ENCODE data around the gene TEAD1. TPM values are rescaled to one million over a fixed set of nuclear protein-coding genes. Genes with fewer than 3 reads are reported as not detected.

The TEAD1 gene
- total RNA-seq, 6 donors from 2014 or later = 53.5 to 141 (median 80.2) TPM

GRCh38 chr11:12864316-12865156 lies 190.3 kb downstream of the TEAD1 start:
- no peak overlapping the region for H3K4me3 ChIP-seq
- H3K9me3 ChIP-seq = no peaks in the 10 kb centered on the region
- no peak overlapping the region for H3K27ac ChIP-seq
- TF ChIP-seq POLR2A (IDR thresholded peaks at IDR 0.05) (no peak), EP300 (IDR thresholded peaks at IDR 0.05) (peak in 1 of 4 donors; percentile 54), POLR2AphosphoS5 (IDR thresholded peaks at IDR 0.05) (peak in 1 of 2 donors; percentile 30)
- H3K27me3 ChIP-seq = no peaks in the 10 kb centered on the region
- DNase-seq (no peak), ATAC-seq (ENCODE audit: low FRiP score in 2 of 2) (peak; percentile 30 to 49)
- no peaks in the 10 kb centered on the region for H3K36me3 ChIP-seq
- 39 to 42% methylated on average over 13 of the region's 13 CpGs for WGBS, 2 donors
- H3K4me1 ChIP-seq = peaks cover 0 to 6% (median 3%) of the 10 kb centered on the region in 4 donors

- no peak for DNase-seq
These were observed 191.8 kb downstream of the TEAD1 start for GRCh38 chr11:12865863-12866595.

GRCh38 chr11:12867531-12867930 lies 193.3 kb downstream of the TEAD1 start:
- DNase-seq (no peak), ATAC-seq (ENCODE audit: low FRiP score in 2 of 2) (no peak)
- Histone ChIP-seq H3K9me3 (no peaks in the 10 kb centered on the region), H3K4me3 (no peak overlapping the region), H3K27me3 (no peaks in the 10 kb centered on the region), H3K36me3 (no peaks in the 10 kb centered on the region), H3K4me1 (peaks cover 0 to 6% (median 3%) of the 10 kb centered on the region in 4 donors), H3K27ac (no peak overlapping the region)
- TF ChIP-seq POLR2AphosphoS5 (IDR thresholded peaks at IDR 0.05) = no peak
- TF ChIP-seq CTCF (IDR thresholded peaks at IDR 0.05) = no peak
- TF ChIP-seq POLR2A (IDR thresholded peaks at IDR 0.05) = no peak
- no peak for TF ChIP-seq EP300 (IDR thresholded peaks at IDR 0.05)
- 85 to 92% methylated on average over 2 of the region's 2 CpGs for WGBS, 2 donors

More at GRCh38 chr11:12865863-12866595, 191.8 kb downstream of the TEAD1 start:
- Histone ChIP-seq H3K9me3 (no peaks in the 10 kb centered on the region), H3K27me3 (no peaks in the 10 kb centered on the region), H3K36me3 (no peaks in the 10 kb centered on the region), H3K4me1 (peaks cover 0 to 6% (median 3%) of the 10 kb centered on the region in 4 donors), H3K4me3 (no peak overlapping the region), H3K27ac (no peak overlapping the region)
- WGBS, 2 donors = 76 to 83% methylated on average over 6 of the region's 6 CpGs
- no peak for ATAC-seq (ENCODE audit: low FRiP score in 2 of 2)
- TF ChIP-seq POLR2A (IDR thresholded peaks at IDR 0.05) (no peak), EP300 (IDR thresholded peaks at IDR 0.05) (no peak), CTCF (IDR thresholded peaks at IDR 0.05) (no peak), POLR2AphosphoS5 (IDR thresholded peaks at IDR 0.05) (no peak)

GRCh38 chr11:12868315-12869073 lies 194.3 kb downstream of the TEAD1 start:
- Histone ChIP-seq H3K9me3 (no peaks in the 10 kb centered on the region), H3K4me3 (no peak overlapping the region), H3K27me3 (no peaks in the 10 kb centered on the region), H3K27ac (no peak overlapping the region), H3K4me1 (peaks cover 0 to 6% (median 3%) of the 10 kb centered on the region in 4 donors), H3K36me3 (no peaks in the 10 kb centered on the region)
- WGBS, 2 donors = 82 to 88% methylated on average over 3 of the region's 3 CpGs
- TF ChIP-seq CTCF (IDR thresholded peaks at IDR 0.05) (no peak), POLR2AphosphoS5 (IDR thresholded peaks at IDR 0.05) (no peak), EP300 (IDR thresholded peaks at IDR 0.05) (no peak), POLR2A (IDR thresholded peaks at IDR 0.05) (no peak)
- ATAC-seq (ENCODE audit: low FRiP score in 2 of 2) (no peak), DNase-seq (no peak)

GRCh38 chr11:12871241-12871640 lies 197.0 kb downstream of the TEAD1 start:
- Histone ChIP-seq H3K27me3 (no peaks in the 10 kb centered on the region), H3K4me3 (no peak overlapping the region), H3K36me3 (no peaks in the 10 kb centered on the region), H3K9me3 (no peaks in the 10 kb centered on the region), H3K4me1 (no peaks in the 10 kb centered on the region), H3K27ac (no peak overlapping the region)
- DNase-seq (no peak), ATAC-seq (ENCODE audit: low FRiP score in 2 of 2) (no peak)
- no peak for TF ChIP-seq POLR2A (IDR thresholded peaks at IDR 0.05)
- whole genome bisulfite sequencing, 2 donors = 80 to 90% methylated on average over 2 of the region's 2 CpGs
